HepG2 (cell line): ENCODE measurements around the gene PRR19. TPM values are rescaled to one million over a fixed set of nuclear protein-coding genes. Genes with fewer than 3 reads are reported as not detected.

ENCODE experiments used
- BCL6 ChIP-seq: IDR thresholded peaks from 2 replicates; pipeline ENCODE4 v1.6.1; 2016; ENCODE audit warnings: missing genetic modification reagents, missing compliant biosample characterization
- GATA4 ChIP-seq: sonication (generic); IDR thresholded peaks from 2 replicates; pipeline ENCODE4 v1.6.1; 2016; ENCODE audit warnings: antibody characterized with exemption, low read depth, borderline replicate concordance
- RERE ChIP-seq: IDR thresholded peaks from 2 replicates; pipeline ENCODE4 v1.6.1; 2016; ENCODE audit warnings: low read depth, missing genetic modification reagents, missing compliant biosample characterization
- SAFB2 ChIP-seq: sonication (generic); formaldehyde crosslinking; IDR thresholded peaks from 2 replicates; pipeline ENCODE4 v1.5.1; 2020; ENCODE audit warnings: missing genetic modification reagents, low read depth, mild to moderate bottlenecking, borderline replicate concordance
- SMC3 ChIP-seq: IDR thresholded peaks from 2 replicates; pipeline ENCODE4 v1.6.1; 2011; ENCODE audit warnings: low read length, improper control_type of control experiment
- WIZ ChIP-seq: sonication (generic); formaldehyde crosslinking; IDR thresholded peaks from 2 replicates; pipeline ENCODE4 v1.5.1; 2020; ENCODE audit warnings: mild to moderate bottlenecking, missing genetic modification reagents
- ZBTB26 ChIP-seq: IDR thresholded peaks from 2 replicates; pipeline ENCODE4 v1.6.1; 2016; ENCODE audit warnings: missing compliant biosample characterization, missing genetic modification reagents, borderline replicate concordance
- ZBTB49 ChIP-seq: sonication (generic); formaldehyde crosslinking; IDR thresholded peaks from 2 replicates; pipeline ENCODE4 v1.4.0; 2020; ENCODE audit warnings: missing genetic modification reagents, borderline replicate concordance
- ZNF12 ChIP-seq: sonication (generic); formaldehyde crosslinking; IDR thresholded peaks from 2 replicates; pipeline ENCODE4 v1.5.0; 2020; ENCODE audit warnings: missing genetic modification reagents
- ZNF274 ChIP-seq: sonication (generic); formaldehyde crosslinking; IDR thresholded peaks from 2 replicates; pipeline ENCODE4 v1.5.1; 2020; ENCODE audit warnings: mild to moderate bottlenecking, missing genetic modification reagents
- ZNF556 ChIP-seq: sonication (generic); formaldehyde crosslinking; IDR thresholded peaks from 2 replicates; pipeline ENCODE4 v1.4.0; 2020; ENCODE audit warnings: mild to moderate bottlenecking, missing genetic modification reagents, borderline replicate concordance
- ZNF652 ChIP-seq: IDR thresholded peaks from 2 replicates; pipeline ENCODE4 v1.6.1; 2016; ENCODE audit warnings: low read depth, borderline replicate concordance
- ZXDC ChIP-seq: sonication (generic); formaldehyde crosslinking; IDR thresholded peaks from 2 replicates; pipeline ENCODE4 v1.5.0; 2020; ENCODE audit warnings: mild to moderate bottlenecking, missing genetic modification reagents
- polyA plus RNA-seq, 8 experiments: library from polyadenylated mRNA; depleted of rRNA in 3 of 8; stranded (reverse) in 7 of 8; unstranded in 1 of 8; fragments of >200 nt; fragmentation: Illumina TruSeq in 4 of 8; extraction: Trizol in 4 of 8; gene quantifications; 2 replicates each; pipeline versions ENCODE4 v1.2.1 to v1.2.3, GENCODE V29; 2011 to 2016; ENCODE audit warnings: low read depth in 4 of 8, missing spikeins in 1 of 8, mixed read lengths in 1 of 8; ENCODE audit not compliant: insufficient read depth in 1 of 8
- total RNA-seq, 5 experiments: library from RNA; depleted of rRNA; stranded (reverse); fragments of >200 nt; fragmentation: Illumina TruSeq; extraction: Trizol; gene quantifications; 2 replicates each; pipeline ENCODE4 v1.2.3, GENCODE V29; 2016; ENCODE audit warnings: low read depth in 1 of 5

Gene PRR19
- total and polyA plus RNA-seq, 2 of the 13 experiments (the other 11 are each of a cell fraction or from before 2014, with no cell fraction given) = 0.21 to 0.33 TPM

- 0 out of 2 replicates have a peak, but pooled peaks have one; percentile 66 for TF ChIP-seq ZXDC (CRISPR knock-in tag)
- TF ChIP-seq ZBTB26 = no peak
- TF ChIP-seq ZNF652 (CRISPR knock-in tag) = peak; percentile 97
- 0 out of 2 replicates have a peak, but pooled peaks have one; percentile 52 for TF ChIP-seq ZNF274 (CRISPR knock-in tag)
- TF ChIP-seq RERE (CRISPR knock-in tag) = no peak
- peak; percentile 4; the same call in 1 of the 2 replicates for TF ChIP-seq BCL6 (CRISPR knock-in tag)
- no peak for TF ChIP-seq SAFB2
- no peak for TF ChIP-seq ZBTB49 (CRISPR knock-in tag)
- TF ChIP-seq GATA4 = 0 out of 2 replicates have a peak, but pooled peaks have one; percentile 13
- peak; percentile 81; the same call in 1 of the 2 replicates for TF ChIP-seq ZNF556 (CRISPR knock-in tag)
- TF ChIP-seq WIZ (CRISPR knock-in tag) = no peak
- TF ChIP-seq ZNF12 (CRISPR knock-in tag) = 0 out of 2 replicates have a peak, but pooled peaks have one; percentile 7
- no peak for TF ChIP-seq SMC3
Measured at GRCh38 chr19:42281827-42282762, 19.8 kb upstream of the PRR19 start (continued).
